GM12878 (cell line): Measurements from ENCODE around the gene KRT32. TPM values are rescaled to one million over a fixed set of nuclear protein-coding genes. Genes with fewer than 3 reads are reported as not detected.

Experiments used
- ATAC-seq: fragments of 200-7000 bp; cut with Tn5 transposase; 3 replicates; pipeline ENCODE4 v1.9.1; 2020; ENCODE audit warnings: mild to moderate bottlenecking, moderate library complexity
- BruUV-seq: library from RNA; stranded (reverse); fragments of 400-500 nt; replicated peaks from 2 replicates; lab custom pipeline; 2021; lab: Mats Ljungman, UMichigan
- CTCF ChIA-PET: fragments of 300-600 bp; sonication (Branson Sonifier 250); formaldehyde crosslinking; extraction: SDS; loops from one replicate; lab custom pipeline; 2021; ENCODE audit warnings: inconsistent platforms; lab: Yijun Ruan, JAX
- POLR2A ChIA-PET: fragments of 350-600 bp; formaldehyde crosslinking; extraction: SDS; loops from one replicate; lab custom pipeline; 2021; ENCODE audit warnings: inconsistent platforms; lab: Charles Lee
- RAD21 ChIA-PET: fragments of 300-600 bp; sonication (Branson Sonifier 250); formaldehyde crosslinking; loops from one replicate; lab custom pipeline; 2023; ENCODE audit warnings: antibody characterized with exemption; ENCODE audit not compliant: unreplicated experiment; lab: Charles Lee
- SMC1A ChIA-PET: fragments of 300-600 bp; sonication (Branson Sonifier 250); formaldehyde crosslinking; loops from one replicate; lab custom pipeline; 2023; ENCODE audit not compliant: unreplicated experiment, uncharacterized antibody; lab: Charles Lee
- DNase-seq: peaks from one replicate; pipeline ENCODE4 v3.0.0-alpha.2; 2011; ENCODE audit warnings: low read depth, low spot score
- FAIRE-seq: peaks from 3 replicates; lab custom pipeline; 2011; peaks lifted over from hg19 to GRCh38; lab: Jason Lieb, UNC
- H2AFZ ChIP-seq: 2 replicates; pipeline ENCODE4 v1.6.0; 2011; ENCODE audit warnings: low read depth, low read length, control low read depth; ENCODE audit not compliant: control insufficient read depth
- H3K27ac ChIP-seq: 2 replicates; pipeline ENCODE4 v1.5.1; 2011; ENCODE audit warnings: control low read depth; ENCODE audit not compliant: control insufficient read depth, insufficient read depth
- H3K27me3 ChIP-seq, 2 experiments: replicated peaks in 1 of 2; 2 replicates each; pipeline versions ENCODE4 v1.6.0 to v1.6.1; 2011; ENCODE audit warnings: low read length in 1 of 2; ENCODE audit not compliant: control insufficient read depth in 2 of 2, insufficient read depth in 2 of 2
- H3K36me3 ChIP-seq, 2 experiments: 2 replicates each; pipeline ENCODE4 v1.5.1; 2011; ENCODE audit warnings: low read length in 1 of 2; ENCODE audit not compliant: control insufficient read depth in 2 of 2, insufficient read depth in 2 of 2
- H3K4me1 ChIP-seq: 2 replicates; pipeline ENCODE4 v1.6.1; 2011; ENCODE audit warnings: mild to moderate bottlenecking, low read length, moderate library complexity, mixed read lengths; ENCODE audit not compliant: control insufficient read depth, insufficient read depth
- H3K4me2 ChIP-seq: 2 replicates; pipeline ENCODE4 v1.6.0; 2011; ENCODE audit warnings: control low read depth; ENCODE audit not compliant: control insufficient read depth, insufficient read depth
- H3K4me3 ChIP-seq: fragments of 200-600 bp; sonication (generic); 2 replicates; pipeline ENCODE4 v1.5.1; 2016
- H3K79me2 ChIP-seq: 2 replicates; pipeline ENCODE4 v1.6.0; 2011; ENCODE audit warnings: low read length; ENCODE audit not compliant: control insufficient read depth, insufficient read depth
- H3K9ac ChIP-seq: 2 replicates; pipeline ENCODE4 v1.8.0; 2011; ENCODE audit warnings: low read length, control low read depth, mixed read lengths; ENCODE audit not compliant: control insufficient read depth, insufficient read depth
- H3K9me3 ChIP-seq: replicated peaks from 3 replicates; pipeline ENCODE4 v1.5.1; 2011; ENCODE audit warnings: mild to moderate bottlenecking, low read length; ENCODE audit not compliant: control insufficient read depth, insufficient read depth
- H4K20me1 ChIP-seq: 2 replicates; pipeline ENCODE4 v1.6.0; 2011; ENCODE audit not compliant: control insufficient read depth, insufficient read depth
- CEBPB ChIP-seq, 2 experiments: fragments of 150-350 bp in 1 of 2; IDR thresholded peaks; 2 replicates each; pipeline ENCODE4 v1.6.1; 2012 to 2014; ENCODE audit warnings: low read depth in 2 of 2, low read length in 2 of 2, borderline replicate concordance in 1 of 2, inconsistent platforms in 1 of 2
- DPF2 ChIP-seq: fragments of 450-650 bp; IDR thresholded peaks from 2 replicates; pipeline ENCODE4 v1.6.1; 2017; ENCODE audit warnings: mild to moderate bottlenecking
- EGR1 ChIP-seq, 2 experiments: IDR thresholded peaks; 1 replicate in 1 of 2; 2 replicates in 1 of 2; pipeline ENCODE4 v1.6.1; 2011 to 2012; ENCODE audit warnings: low read depth in 2 of 2, low read length in 2 of 2, borderline replicate concordance in 1 of 2, mild to moderate bottlenecking in 1 of 2, moderate library complexity in 1 of 2
- ETV6 ChIP-seq, 2 experiments: fragments of 450-650 bp in 1 of 2; IDR thresholded peaks in 1 of 2; conservative IDR thresholded peaks in 1 of 2; 2 replicates each; pipeline ENCODE4 v1.6.1; 2014; ENCODE audit warnings: antibody characterized with exemption in 1 of 2, borderline replicate concordance in 1 of 2, low read depth in 1 of 2, mild to moderate bottlenecking in 1 of 2, moderate library complexity in 1 of 2
- FOXM1 ChIP-seq: IDR thresholded peaks from 2 replicates; pipeline ENCODE4 v1.6.1; 2012; ENCODE audit warnings: low read depth, mild to moderate bottlenecking, inconsistent platforms, low read length, moderate library complexity
- HDGF ChIP-seq: fragments of 450-650 bp; IDR thresholded peaks from 2 replicates; pipeline ENCODE4 v1.6.1; 2016; ENCODE audit warnings: antibody characterized with exemption
- MEF2B ChIP-seq: fragments of 450-650 bp; IDR thresholded peaks from 2 replicates; pipeline ENCODE4 v1.6.1; 2018; ENCODE audit warnings: mild to moderate bottlenecking, moderate library complexity; ENCODE audit not compliant: partially characterized antibody, poor library complexity, severe bottlenecking
- POLR2AphosphoS5 ChIP-seq: IDR thresholded peaks from 2 replicates; pipeline ENCODE4 v1.6.1; 2011; ENCODE audit warnings: mild to moderate bottlenecking, low read length, inconsistent platforms
- SMAD5 ChIP-seq: IDR thresholded peaks from 2 replicates; pipeline ENCODE4 v1.6.1; 2016; ENCODE audit warnings: antibody characterized with exemption, low read depth
- ZNF24 ChIP-seq: fragments of 450-650 bp; IDR thresholded peaks from 2 replicates; pipeline ENCODE4 v1.6.1; 2017; ENCODE audit warnings: antibody characterized with exemption, mild to moderate bottlenecking
- WGBS: methylation state at CpG from one replicate; pipeline ENCODE4 v1.1.6; 2016; ENCODE audit warnings: low lambda C conversion rate; ENCODE audit not compliant: insufficient replicate concordance, insufficient coverage; ENCODE audit errors: missing lambda C conversion rate; 5-methylcytosine and 5-hydroxymethylcytosine counted together
- in situ Hi-C: fragments of 300-500 bp; cut with MboI; formaldehyde crosslinking; loops from 9 replicates; pipeline ENCODE4 v1.14.3; 2018; ENCODE audit warnings: mixed read lengths
- intact Hi-C: fragments of 100-400 bp; cut with micrococcal nuclease; formaldehyde crosslinking; loops from one replicate; pipeline ENCODE4 v1.14.2; 2022; ENCODE audit not compliant: unreplicated experiment
- polyA plus RNA-seq, 11 experiments: library from polyadenylated mRNA; depleted of rRNA in 4 of 11; unstranded in 6 of 11; stranded (reverse) in 5 of 11; fragments of >200 nt; fragmentation: Nextera tagmentation in 4 of 11; fragmentation: Illumina TruSeq in 1 of 11; extraction: Ambion mirVana in 4 of 11; extraction: Trizol in 1 of 11; gene quantifications; 1 replicate in 1 of 11; 2 replicates in 10 of 11; pipeline versions ENCODE4 v1.2.1 to v1.2.3, GENCODE V29; 2011 to 2016; ENCODE audit warnings: inconsistent platforms in 2 of 11, missing spikeins in 2 of 11, low read depth in 1 of 11
- total RNA-seq, 4 experiments: library from RNA; depleted of rRNA in 3 of 4; stranded (reverse); fragments of >200 nt in 3 of 4; fragmentation: Illumina TruSeq in 1 of 4; extraction: Trizol in 1 of 4; gene quantifications; 2 replicates each; pipeline versions ENCODE4 v1.2.1 to v1.2.3, GENCODE V29; 2013 to 2021
- TF ChIP-seq, protein P1 (sequence below): fragments of 450-650 bp; IDR thresholded peaks from 2 replicates; pipeline ENCODE4 v1.6.1; 2017; ENCODE audit warnings: mild to moderate bottlenecking
- TF ChIP-seq, protein P2 (sequence below): fragments of 150-350 bp; IDR thresholded peaks from 2 replicates; pipeline ENCODE4 v1.6.1; 2014; ENCODE audit warnings: mild to moderate bottlenecking, low read depth, low read length

KRT32 gene
- total and polyA plus RNA-seq, 10 of the 15 experiments (the other 5 are each of a cell fraction or from before 2014, with no cell fraction given): not detected

DNA sequence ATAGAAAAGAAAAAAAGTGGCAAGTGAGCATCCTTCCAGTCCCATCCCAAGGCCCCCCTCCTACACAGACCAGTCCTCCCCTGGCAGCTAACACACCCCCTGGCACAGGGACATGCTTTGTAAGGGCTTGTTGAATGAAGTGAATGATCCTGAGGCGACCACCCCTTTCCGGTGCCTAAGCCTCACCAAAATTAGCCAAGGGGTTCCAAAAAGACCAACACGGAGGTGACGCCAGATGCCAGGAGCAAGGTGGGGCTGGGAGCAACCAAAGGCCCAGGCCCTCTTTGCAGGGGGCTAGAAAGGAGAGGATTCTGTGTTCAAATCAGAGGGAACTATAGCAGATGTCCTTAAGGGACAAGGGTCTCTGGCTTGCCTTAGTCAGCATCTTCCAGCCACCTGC, 8.2 kb upstream of the KRT32 start:
- POLR2A ChIA-PET: no interaction called here
- in situ Hi-C loops: no loop called here
- Histone ChIP-seq H3K79me2 (no peaks in the 10 kb centered on the region), H3K27ac (no peak overlapping the region), H3K4me2 (no peak overlapping the region), H3K27me3 (0 out of 4 replicates have a peak, but pooled peaks cover 1 to 3% of the 10 kb centered on the region in 2 experiments), H2AFZ (no peak overlapping the region), H3K4me3 (no peak overlapping the region), H3K9me3 (no peaks in the 10 kb centered on the region), H3K4me1 (no peaks in the 10 kb centered on the region; the same call in 1 of the 2 replicates), H4K20me1 (no peaks in the 10 kb centered on the region), H3K9ac (no peak overlapping the region), H3K36me3 (no peaks in the 10 kb centered on the region)
- ATAC-seq (no peak), FAIRE-seq (no peak), DNase-seq (no peak)
- TF ChIP-seq ETV6 (conservative IDR thresholded peaks at IDR 0.05 in 1 of 2, IDR thresholded peaks at IDR 0.05 in 1 of 2; ENCODE audit: borderline replicate concordance in 1 of 2, low read depth in 1 of 2): no peak
- no peak for TF ChIP-seq HDGF
- no peak for TF ChIP-seq POLR2AphosphoS5
- no peak for TF ChIP-seq DPF2
- no peak for TF ChIP-seq EGR1 (IDR thresholded peaks at IDR 0.05; ENCODE audit: borderline replicate concordance in 1 of 2, low read depth in 2 of 2, low read length in 2 of 2)
- no peak for TF ChIP-seq CEBPB (IDR thresholded peaks at IDR 0.05; ENCODE audit: borderline replicate concordance in 1 of 2, low read depth in 2 of 2, low read length in 2 of 2)
- TF ChIP-seq ZNF24: no peak
- TF ChIP-seq, protein P1, sequence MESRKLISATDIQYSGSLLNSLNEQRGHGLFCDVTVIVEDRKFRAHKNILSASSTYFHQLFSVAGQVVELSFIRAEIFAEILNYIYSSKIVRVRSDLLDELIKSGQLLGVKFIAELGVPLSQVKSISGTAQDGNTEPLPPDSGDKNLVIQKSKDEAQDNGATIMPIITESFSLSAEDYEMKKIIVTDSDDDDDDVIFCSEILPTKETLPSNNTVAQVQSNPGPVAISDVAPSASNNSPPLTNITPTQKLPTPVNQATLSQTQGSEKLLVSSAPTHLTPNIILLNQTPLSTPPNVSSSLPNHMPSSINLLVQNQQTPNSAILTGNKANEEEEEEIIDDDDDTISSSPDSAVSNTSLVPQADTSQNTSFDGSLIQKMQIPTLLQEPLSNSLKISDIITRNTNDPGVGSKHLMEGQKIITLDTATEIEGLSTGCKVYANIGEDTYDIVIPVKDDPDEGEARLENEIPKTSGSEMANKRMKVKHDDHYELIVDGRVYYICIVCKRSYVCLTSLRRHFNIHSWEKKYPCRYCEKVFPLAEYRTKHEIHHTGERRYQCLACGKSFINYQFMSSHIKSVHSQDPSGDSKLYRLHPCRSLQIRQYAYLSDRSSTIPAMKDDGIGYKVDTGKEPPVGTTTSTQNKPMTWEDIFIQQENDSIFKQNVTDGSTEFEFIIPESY: no peak
- no peak for TF ChIP-seq SMAD5
- TF ChIP-seq MEF2B: no peak
- TF ChIP-seq, protein P2, sequence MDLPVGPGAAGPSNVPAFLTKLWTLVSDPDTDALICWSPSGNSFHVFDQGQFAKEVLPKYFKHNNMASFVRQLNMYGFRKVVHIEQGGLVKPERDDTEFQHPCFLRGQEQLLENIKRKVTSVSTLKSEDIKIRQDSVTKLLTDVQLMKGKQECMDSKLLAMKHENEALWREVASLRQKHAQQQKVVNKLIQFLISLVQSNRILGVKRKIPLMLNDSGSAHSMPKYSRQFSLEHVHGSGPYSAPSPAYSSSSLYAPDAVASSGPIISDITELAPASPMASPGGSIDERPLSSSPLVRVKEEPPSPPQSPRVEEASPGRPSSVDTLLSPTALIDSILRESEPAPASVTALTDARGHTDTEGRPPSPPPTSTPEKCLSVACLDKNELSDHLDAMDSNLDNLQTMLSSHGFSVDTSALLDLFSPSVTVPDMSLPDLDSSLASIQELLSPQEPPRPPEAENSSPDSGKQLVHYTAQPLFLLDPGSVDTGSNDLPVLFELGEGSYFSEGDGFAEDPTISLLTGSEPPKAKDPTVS: no peak
- no peak for TF ChIP-seq FOXM1
- SMC1A ChIA-PET: interaction anchor here (0.9 kb wide), 1 partner anchor 17 kb away, joined by 4 read pairs; no protein-coding TSS in a partner anchor
- BruUV-seq: no TSS peak
- WGBS: 49% methylated on average over 4 of the region's 4 CpGs
- RAD21 ChIA-PET: no interaction called here
- intact Hi-C loops: no loop called here
- CTCF ChIA-PET: no interaction called here
